Mesothelial cell of epicardium (in vitro differentiated cells): Measurements from ENCODE around the gene CASD1. TPM values are rescaled to one million over a fixed set of nuclear protein-coding genes. Genes with fewer than 3 reads are reported as not detected.

Experiments used
- DNase-seq, 2 experiments: peaks; one replicate each; pipeline ENCODE4 v3.0.0; 2021; ENCODE audit warnings: low spot score in 2 of 2; ENCODE audit not compliant: unreplicated experiment in 2 of 2
- H3K27ac Mint-ChIP-seq: 2 replicates; pipeline ENCODE4 v1.8.0; 2021; ENCODE audit warnings: mixed read lengths
- H3K27me3 Mint-ChIP-seq: 2 replicates; pipeline ENCODE4 v1.8.0; 2021; ENCODE audit warnings: low read depth, mixed read lengths
- H3K36me3 Mint-ChIP-seq: 2 replicates; pipeline ENCODE4 v1.8.0; 2021; ENCODE audit warnings: mixed read lengths
- H3K4me1 Mint-ChIP-seq: 2 replicates; pipeline ENCODE4 v1.8.0; 2021; ENCODE audit warnings: mixed read lengths
- H3K4me3 Mint-ChIP-seq: 2 replicates; pipeline ENCODE4 v1.8.0; 2021; ENCODE audit warnings: mild to moderate bottlenecking, moderate library complexity, mixed read lengths
- H3K9me3 Mint-ChIP-seq: 2 replicates; pipeline ENCODE4 v1.8.0; 2021; ENCODE audit warnings: mixed read lengths
- CTCF ChIP-seq: fragments of 200-600 bp; sonication (generic); IDR thresholded peaks from one replicate; pipeline ENCODE4 v1.5.0; 2021; ENCODE audit warnings: antibody characterized with exemption; ENCODE audit not compliant: unreplicated experiment
- total RNA-seq: library from RNA; stranded (reverse); gene quantifications from 3 replicates; pipeline ENCODE4 v1.2.1, GENCODE V29; 2021

The CASD1 gene
- total RNA-seq, 1 donor from 2014 or later: 35.6 TPM

GRCh38 chr7:94477878-94478277 lies 31.7 kb upstream of the CASD1 start:
- Mint-ChIP-seq H3K9me3 (no peaks in the 10 kb centered on the region), H3K4me3 (no peak overlapping the region), H3K27ac (no peak overlapping the region), H3K27me3 (no peaks in the 10 kb centered on the region), H3K36me3 (no peaks in the 10 kb centered on the region), H3K4me1 (peaks cover 7% of the 10 kb centered on the region)
- no peak for DNase-seq
- TF ChIP-seq CTCF: no peak

- H3K4me3 Mint-ChIP-seq: no peak overlapping the region
- H3K27ac Mint-ChIP-seq: no peak overlapping the region
- DNase-seq: no peak
- H3K4me1 Mint-ChIP-seq: peaks cover 9% of the 10 kb centered on the region
- TF ChIP-seq CTCF: no peak
- no peaks in the 10 kb centered on the region for H3K9me3 Mint-ChIP-seq
- no peaks in the 10 kb centered on the region for H3K27me3 Mint-ChIP-seq
- H3K36me3 Mint-ChIP-seq: no peaks in the 10 kb centered on the region
Measured at GRCh38 chr7:94478648-94479214, 30.9 kb upstream of the CASD1 start.

GRCh38 chr7:94481279-94481678 lies 28.3 kb upstream of the CASD1 start:
- peaks cover 4% of the 10 kb centered on the region for H3K9me3 Mint-ChIP-seq
- peaks cover 9% of the 10 kb centered on the region for H3K4me1 Mint-ChIP-seq
- H3K36me3 Mint-ChIP-seq: no peaks in the 10 kb centered on the region
- H3K27ac Mint-ChIP-seq: no peak overlapping the region
- H3K27me3 Mint-ChIP-seq: no peaks in the 10 kb centered on the region
- DNase-seq: no peak
- no peak overlapping the region for H3K4me3 Mint-ChIP-seq
- TF ChIP-seq CTCF: no peak

GRCh38 chr7:94482796-94483195 lies 26.8 kb upstream of the CASD1 start:
- Mint-ChIP-seq H3K27ac (no peak overlapping the region), H3K9me3 (peaks cover 11% of the 10 kb centered on the region), H3K36me3 (no peaks in the 10 kb centered on the region), H3K4me1 (peaks cover 9% of the 10 kb centered on the region), H3K27me3 (no peaks in the 10 kb centered on the region), H3K4me3 (no peak overlapping the region)
- no peak for TF ChIP-seq CTCF
- DNase-seq: no peak

- Mint-ChIP-seq H3K9me3 (peaks cover 15% of the 10 kb centered on the region), H3K4me1 (peaks cover 9% of the 10 kb centered on the region), H3K27ac (no peak overlapping the region), H3K27me3 (no peaks in the 10 kb centered on the region), H3K4me3 (no peak overlapping the region), H3K36me3 (no peaks in the 10 kb centered on the region)
- TF ChIP-seq CTCF: no peak
- no peak for DNase-seq
Measured at GRCh38 chr7:94483843-94484242, 25.8 kb upstream of the CASD1 start.

- Mint-ChIP-seq H3K4me1 (peaks cover 5% of the 10 kb centered on the region), H3K36me3 (no peaks in the 10 kb centered on the region), H3K27me3 (no peaks in the 10 kb centered on the region), H3K27ac (no peak overlapping the region), H3K9me3 (peaks cover 15% of the 10 kb centered on the region), H3K4me3 (no peak overlapping the region)
- DNase-seq: no peak
- no peak for TF ChIP-seq CTCF
Measured at GRCh38 chr7:94486216-94486615, 23.4 kb upstream of the CASD1 start.
